ENCODE measurements around the gene SRXN1.

DNA sequence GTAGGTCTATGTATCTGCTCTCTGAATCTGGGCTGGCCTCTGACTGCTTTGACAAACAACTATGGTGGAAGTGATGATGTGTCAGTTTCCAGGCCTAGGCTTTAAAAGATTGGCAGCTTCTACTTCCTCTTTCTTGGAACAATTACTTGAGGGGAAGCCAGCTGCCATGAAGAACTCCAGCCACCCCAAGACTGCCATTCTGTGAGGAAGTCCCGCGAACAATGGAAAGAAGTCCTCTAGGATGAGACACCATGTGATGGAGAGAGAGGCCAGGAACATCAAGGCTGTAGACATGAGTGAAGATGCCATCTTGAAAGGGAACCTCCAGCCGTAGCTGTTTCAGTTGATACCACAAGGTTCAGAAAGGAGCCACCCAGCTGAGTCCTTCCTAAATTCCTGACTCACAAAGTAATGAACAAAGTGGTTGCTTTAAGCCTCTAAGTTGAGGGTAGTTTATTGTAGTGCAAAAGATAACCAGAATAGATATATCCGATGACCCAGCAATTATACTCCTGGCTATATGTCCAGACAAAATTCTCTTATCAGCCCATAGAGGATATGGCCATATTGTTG, 27.6 kb downstream of the SRXN1 start:
- TF ChIP-seq EP300 (IDR thresholded peaks at IDR 0.05) (no peak), POLR2A (IDR thresholded peaks at IDR 0.05) (no peak)
- TF ChIP-seq, protein P1, sequence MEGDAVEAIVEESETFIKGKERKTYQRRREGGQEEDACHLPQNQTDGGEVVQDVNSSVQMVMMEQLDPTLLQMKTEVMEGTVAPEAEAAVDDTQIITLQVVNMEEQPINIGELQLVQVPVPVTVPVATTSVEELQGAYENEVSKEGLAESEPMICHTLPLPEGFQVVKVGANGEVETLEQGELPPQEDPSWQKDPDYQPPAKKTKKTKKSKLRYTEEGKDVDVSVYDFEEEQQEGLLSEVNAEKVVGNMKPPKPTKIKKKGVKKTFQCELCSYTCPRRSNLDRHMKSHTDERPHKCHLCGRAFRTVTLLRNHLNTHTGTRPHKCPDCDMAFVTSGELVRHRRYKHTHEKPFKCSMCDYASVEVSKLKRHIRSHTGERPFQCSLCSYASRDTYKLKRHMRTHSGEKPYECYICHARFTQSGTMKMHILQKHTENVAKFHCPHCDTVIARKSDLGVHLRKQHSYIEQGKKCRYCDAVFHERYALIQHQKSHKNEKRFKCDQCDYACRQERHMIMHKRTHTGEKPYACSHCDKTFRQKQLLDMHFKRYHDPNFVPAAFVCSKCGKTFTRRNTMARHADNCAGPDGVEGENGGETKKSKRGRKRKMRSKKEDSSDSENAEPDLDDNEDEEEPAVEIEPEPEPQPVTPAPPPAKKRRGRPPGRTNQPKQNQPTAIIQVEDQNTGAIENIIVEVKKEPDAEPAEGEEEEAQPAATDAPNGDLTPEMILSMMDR (IDR thresholded peaks at IDR 0.05), result no peak
